HG03571 (cell line): Measurements from ENCODE around the gene FXYD1.
"Not testable (repeated sequence)": the region's sequence is repeated elsewhere in the genome, so short reads cannot be mapped to it uniquely, and the experiment has no call there.

Experiments used
- ATAC-seq: cut with Tn5 transposase; IDR thresholded peaks from one replicate; pipeline ENCODE4 v1.9.1; 2021; ENCODE audit not compliant: unreplicated experiment

FXYD1 gene

DNA sequence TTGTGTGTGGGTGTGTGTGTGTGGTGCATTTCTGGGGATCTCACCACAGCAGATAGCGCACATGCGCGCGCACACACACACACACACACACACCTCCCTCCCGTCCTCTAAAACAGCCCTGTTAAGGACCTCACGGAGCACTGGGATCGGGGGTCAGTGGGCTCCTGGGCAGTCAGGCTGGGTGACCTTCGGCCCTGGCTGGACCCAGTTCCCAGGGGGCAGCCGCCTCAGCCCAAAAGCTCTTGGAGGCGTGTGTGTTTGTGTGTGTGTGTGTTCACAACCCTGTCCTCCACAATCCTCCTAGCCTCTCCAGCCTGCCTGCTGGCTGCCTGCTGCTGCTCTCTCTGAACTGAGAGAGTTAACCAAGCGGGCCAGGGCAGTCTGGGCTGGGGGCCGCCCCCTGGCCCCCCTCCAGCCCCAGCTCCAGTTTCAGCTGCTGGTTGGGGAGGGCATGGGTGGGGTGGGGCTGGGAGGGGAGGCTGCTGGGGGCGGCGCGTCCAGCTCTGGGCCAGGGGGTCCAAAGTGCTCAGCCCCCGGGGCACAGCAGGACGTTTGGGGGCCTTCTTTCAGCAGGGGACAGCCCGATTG is at the start of gene FXYD1:
Gene FXYD1 (plus strand): TSS at position 520 of the 588 bp plus-strand sequence. CDS start 1,256 bp downstream, outside the sequence.
- no peak for ATAC-seq

DNA sequence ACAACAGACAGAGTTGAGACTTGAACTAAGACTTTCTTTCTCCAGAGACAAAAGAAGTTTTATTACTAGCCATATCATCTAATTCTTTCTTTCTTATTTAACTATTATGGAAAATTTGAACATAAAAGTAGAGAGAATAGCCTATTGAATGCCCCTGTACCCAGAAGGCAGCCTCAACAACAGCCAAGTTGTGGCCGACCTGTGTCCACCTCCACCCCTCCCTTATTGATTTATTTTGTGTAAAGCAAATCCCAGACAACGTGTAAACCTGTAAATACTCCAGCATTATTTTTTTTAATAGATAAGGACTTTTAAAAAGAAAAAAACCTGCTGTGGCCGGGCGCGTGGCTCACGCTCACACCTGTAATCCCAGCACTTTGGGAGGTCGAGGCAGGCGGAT is 49.1 kb upstream of the FXYD1 start:
- ATAC-seq, result no peak

GRCh38 chr19:35090160-35090505 is 48.5 kb upstream of the FXYD1 start:
- no peak for ATAC-seq

- ATAC-seq, result no peak
Observed at GRCh38 chr19:35090506-35091214, 48.0 kb upstream of the FXYD1 start.

DNA sequence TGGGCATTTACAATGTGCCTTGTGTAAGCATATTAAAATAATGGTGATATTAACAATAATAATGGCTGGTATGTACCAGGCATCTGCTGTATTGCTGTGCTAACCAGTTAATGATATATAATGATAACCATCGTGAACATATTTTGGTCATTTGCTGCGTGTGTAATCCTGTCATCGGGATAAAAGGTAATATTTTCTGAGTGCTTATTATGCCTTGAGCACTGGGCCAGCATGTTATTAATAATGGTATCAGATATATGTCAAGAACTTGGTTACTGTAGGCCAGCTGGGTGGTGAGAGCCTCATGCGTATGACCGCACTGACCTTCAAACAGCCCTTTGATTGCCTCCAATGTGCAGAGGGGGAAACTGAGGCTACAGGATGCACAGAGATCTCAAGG is 45.2 kb upstream of the FXYD1 start:
- ATAC-seq, result no peak

DNA sequence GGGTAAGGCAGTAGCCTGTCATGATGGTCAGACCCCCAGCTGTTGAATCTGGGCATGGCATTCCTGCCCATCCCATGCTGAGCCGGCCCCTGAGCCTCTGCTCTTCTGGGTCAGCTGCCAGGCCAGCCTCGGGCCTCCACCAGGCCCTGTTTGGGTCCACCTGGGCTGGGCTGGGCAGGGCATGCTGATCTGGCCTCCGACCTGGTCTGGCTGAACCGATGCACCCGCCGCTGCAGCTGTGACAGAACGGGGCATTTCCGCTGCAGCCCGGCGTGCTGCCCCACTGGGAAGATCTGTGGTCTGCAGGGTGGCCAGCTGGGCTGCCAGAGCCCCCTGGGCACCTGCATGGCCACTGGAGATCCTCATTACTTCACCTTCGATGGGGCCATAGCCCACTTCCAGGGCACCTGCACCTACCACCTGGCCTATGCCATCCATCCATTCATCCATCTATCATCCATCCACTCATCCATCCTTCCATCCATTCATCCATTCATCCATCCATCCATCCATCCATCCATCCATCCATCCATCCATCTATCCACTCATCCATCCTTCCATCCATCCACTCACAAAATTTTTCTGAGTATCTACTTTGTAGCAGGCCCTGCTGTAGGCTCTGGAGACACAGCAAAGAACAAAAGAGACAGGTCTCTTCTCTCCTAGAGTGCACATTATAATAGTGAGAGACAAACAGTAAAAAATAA is 44.5 kb upstream of the FXYD1 start:
- no peak for ATAC-seq

GRCh38 chr19:35094656-35095055 is 44.0 kb upstream of the FXYD1 start:
- ATAC-seq, result no peak

- no peak for ATAC-seq
Observed at GRCh38 chr19:35095667-35096368, 42.8 kb upstream of the FXYD1 start.

GRCh38 chr19:35098413-35099049 is 40.1 kb upstream of the FXYD1 start:
- no peak for ATAC-seq

GRCh38 chr19:35099155-35099896 is 39.3 kb upstream of the FXYD1 start:
- no peak for ATAC-seq

DNA sequence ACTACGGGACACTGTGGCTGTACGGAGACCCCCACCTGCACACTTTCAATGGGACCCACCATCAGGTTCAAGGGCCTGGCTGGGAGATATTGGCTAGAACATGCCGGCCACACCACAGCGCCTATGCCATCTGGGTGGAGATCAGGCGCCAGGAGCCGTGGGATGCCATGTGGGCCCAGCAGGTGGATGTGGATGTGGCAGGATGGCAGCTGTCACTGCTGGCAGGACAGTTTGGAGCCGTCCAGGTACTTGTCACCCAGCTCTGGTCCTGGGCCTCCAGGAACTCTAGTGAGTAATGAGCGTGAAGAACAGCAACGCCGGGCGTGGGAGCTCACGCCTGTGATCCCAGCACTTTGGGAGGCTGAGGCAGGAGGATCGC is 38.7 kb upstream of the FXYD1 start:
- ATAC-seq, result no peak

- ATAC-seq, result no peak
Observed at GRCh38 chr19:35100588-35101533, 37.8 kb upstream of the FXYD1 start.

DNA sequence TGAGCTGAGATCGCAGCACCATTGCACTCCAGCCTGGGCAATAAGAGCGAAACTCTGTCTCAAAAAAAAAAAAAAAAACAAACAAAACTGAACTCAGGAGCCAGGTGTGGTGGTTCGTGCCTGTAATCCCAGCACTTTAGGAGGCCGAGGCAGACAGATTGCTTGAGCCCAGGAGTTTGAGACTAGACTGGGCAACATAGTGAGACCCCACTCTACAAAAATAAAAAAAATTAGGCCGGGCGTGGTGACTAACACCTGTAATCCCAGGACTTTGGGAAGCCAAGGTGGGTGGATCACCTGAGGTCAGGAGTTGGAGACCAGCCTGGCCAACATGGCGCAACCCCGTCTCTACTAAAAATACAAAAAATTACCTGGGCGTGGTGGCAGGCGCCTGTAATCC is 36.7 kb upstream of the FXYD1 start:
- not testable (repeated sequence) for ATAC-seq

DNA sequence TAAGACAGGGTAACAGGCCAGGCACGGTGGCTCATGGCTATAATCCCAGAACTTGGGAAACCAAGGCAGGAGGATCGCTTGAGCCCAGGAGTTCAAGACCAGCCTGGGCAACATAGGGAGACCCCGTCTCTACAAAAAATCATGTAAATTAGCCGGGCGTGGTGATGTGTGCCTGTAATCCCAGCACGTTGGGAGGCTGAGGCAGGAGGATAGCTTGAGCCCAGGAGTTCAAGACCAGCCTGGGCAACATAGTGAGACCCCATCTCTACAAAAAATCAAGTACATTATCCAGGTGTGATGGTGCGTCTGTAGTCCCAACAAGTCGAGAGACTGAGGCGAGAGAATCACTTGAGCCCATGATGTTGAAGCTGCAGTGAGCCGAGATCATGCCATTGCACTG is 35.0 kb upstream of the FXYD1 start:
- not testable (repeated sequence) for ATAC-seq

DNA sequence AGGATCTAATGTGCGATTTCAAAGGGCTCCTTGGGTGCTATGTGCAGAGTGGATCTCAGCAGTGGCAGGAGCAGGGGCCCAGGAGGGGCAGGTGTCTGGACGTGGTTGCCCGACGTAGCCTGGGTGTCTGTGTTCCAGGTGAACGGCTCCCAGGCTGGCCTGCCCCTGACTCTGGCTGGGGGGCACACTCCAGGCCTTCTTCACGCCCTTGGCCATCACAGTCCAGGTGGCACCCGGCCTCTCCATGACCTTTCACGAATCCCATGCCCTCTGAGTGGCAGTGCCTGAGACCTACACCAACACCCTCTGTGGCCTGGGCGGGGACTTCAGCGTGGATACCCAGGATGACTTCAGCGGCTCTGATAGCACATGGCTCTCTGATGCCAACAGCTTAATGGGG is 34.3 kb upstream of the FXYD1 start:
- no peak for ATAC-seq

- no peak for ATAC-seq
Observed at GRCh38 chr19:35105047-35105410, 33.6 kb upstream of the FXYD1 start.

GRCh38 chr19:35105411-35106290 is 33.0 kb upstream of the FXYD1 start:
- ATAC-seq, result no peak

DNA sequence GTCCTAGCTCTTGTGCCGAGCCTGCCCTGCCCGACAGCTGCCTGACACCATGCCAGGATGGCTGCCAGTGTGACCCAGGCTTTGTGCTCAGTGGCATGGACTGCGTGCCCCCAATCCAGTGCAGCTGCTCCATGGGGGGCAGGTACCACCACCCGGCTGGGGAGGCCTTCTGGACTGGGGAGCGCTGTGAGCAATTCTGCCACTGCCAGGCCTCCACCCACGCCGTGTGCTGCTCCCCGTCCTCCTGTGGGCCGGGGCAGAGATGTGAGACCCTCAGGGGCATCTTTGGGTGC is 32.4 kb upstream of the FXYD1 start:
- ATAC-seq, result no peak
